WTC11 (cell line): ENCODE measurements around the gene TMEM212. TPM values are rescaled to one million over a fixed set of nuclear protein-coding genes. Genes with fewer than 3 reads are reported as not detected.

ENCODE experiments used
- ATAC-seq: fragments of 200-7000 bp; cut with Tn5 transposase; 2 replicates; pipeline ENCODE4 v1.10.0; 2021; ENCODE audit warnings: mild to moderate bottlenecking, moderate library complexity
- CTCF ChIA-PET: fragments of 300-600 bp; sonication (Branson Sonifier 250); formaldehyde crosslinking; loops from one replicate; lab custom pipeline; 2021; ENCODE audit warnings: antibody characterized with exemption; lab: Charles Lee
- POLR2A ChIA-PET: fragments of 350-600 bp; sonication (Branson Sonifier 250); formaldehyde crosslinking; loops from one replicate; lab custom pipeline; 2021; ENCODE audit warnings: antibody characterized with exemption; lab: Charles Lee
- DNase-seq: peaks from one replicate; pipeline ENCODE4 v3.0.0; 2021; ENCODE audit warnings: low spot score
- H3K27ac Mint-ChIP-seq: 2 replicates; pipeline ENCODE4 v1.8.0; 2021; ENCODE audit warnings: mixed read lengths
- H3K27me3 Mint-ChIP-seq: 2 replicates; pipeline ENCODE4 v1.8.0; 2021; ENCODE audit warnings: low read depth, mild to moderate bottlenecking, moderate library complexity, mixed read lengths
- H3K36me3 Mint-ChIP-seq: 2 replicates; pipeline ENCODE4 v1.8.0; 2021; ENCODE audit warnings: mixed read lengths
- H3K4me1 Mint-ChIP-seq: 2 replicates; pipeline ENCODE4 v1.8.0; 2022; ENCODE audit warnings: mixed read lengths
- H3K4me3 Mint-ChIP-seq: 2 replicates; pipeline ENCODE4 v1.8.0; 2021; ENCODE audit warnings: mild to moderate bottlenecking, moderate library complexity, mixed read lengths
- H3K9me3 Mint-ChIP-seq: 2 replicates; pipeline ENCODE4 v1.8.0; 2021; ENCODE audit warnings: mixed read lengths
- CREB1 ChIP-seq: sonication (generic); formaldehyde crosslinking; IDR thresholded peaks from 2 replicates; pipeline ENCODE4 v1.8.0; 2023; ENCODE audit warnings: mild to moderate bottlenecking, missing genetic modification reagents
- ELF4 ChIP-seq: sonication (generic); formaldehyde crosslinking; IDR thresholded peaks from 2 replicates; pipeline ENCODE4 v1.8.1; 2022; ENCODE audit warnings: low read depth, mild to moderate bottlenecking, moderate library complexity, missing genetic modification reagents
- EMX1 ChIP-seq: fragments of 250-450 bp; sonication (Bioruptor Pico); IDR thresholded peaks from 2 replicates; pipeline ENCODE4 v1.8.0; 2021; ENCODE audit warnings: mild to moderate bottlenecking
- FOXP1 ChIP-seq: sonication (generic); formaldehyde crosslinking; IDR thresholded peaks from 2 replicates; pipeline ENCODE4 v1.8.0; 2022; ENCODE audit warnings: missing genetic modification reagents, mild to moderate bottlenecking, moderate library complexity, borderline replicate concordance
- GABPB1 ChIP-seq: sonication (generic); formaldehyde crosslinking; IDR thresholded peaks from 2 replicates; pipeline ENCODE4 v1.8.1; 2023; ENCODE audit warnings: mild to moderate bottlenecking, missing genetic modification reagents
- GRHL2 ChIP-seq: fragments of 250-450 bp; sonication (Bioruptor Pico); IDR thresholded peaks from 2 replicates; pipeline ENCODE4 v1.8.0; 2022; ENCODE audit warnings: mild to moderate bottlenecking, moderate library complexity; ENCODE audit not compliant: insufficient replicate concordance, severe bottlenecking
- KAT7 ChIP-seq: sonication (generic); formaldehyde crosslinking; IDR thresholded peaks from 2 replicates; pipeline ENCODE4 v1.8.1; 2023; ENCODE audit warnings: missing genetic modification reagents, mild to moderate bottlenecking, borderline replicate concordance
- NR1H2 ChIP-seq: sonication (generic); formaldehyde crosslinking; IDR thresholded peaks from 2 replicates; pipeline ENCODE4 v1.9.0; 2021; ENCODE audit warnings: mild to moderate bottlenecking, moderate library complexity, missing genetic modification reagents
- OVOL2 ChIP-seq: fragments of 250-450 bp; sonication (Bioruptor Pico); IDR thresholded peaks from 2 replicates; pipeline ENCODE4 v1.9.0; 2021; ENCODE audit warnings: mild to moderate bottlenecking, borderline replicate concordance
- PRRX2 ChIP-seq: fragments of 250-450 bp; sonication (Bioruptor Pico); IDR thresholded peaks from 2 replicates; pipeline ENCODE4 v1.8.0; 2021; ENCODE audit warnings: mild to moderate bottlenecking
- SOX15 ChIP-seq: fragments of 250-450 bp; sonication (Bioruptor Pico); IDR thresholded peaks from 2 replicates; pipeline ENCODE4 v1.9.0; 2021; ENCODE audit warnings: mild to moderate bottlenecking
- SP1 ChIP-seq: sonication (generic); formaldehyde crosslinking; conservative IDR thresholded peaks from 2 replicates; pipeline ENCODE4 v1.8.1; 2022; ENCODE audit warnings: missing genetic modification reagents
- ZNF219 ChIP-seq: sonication (generic); formaldehyde crosslinking; IDR thresholded peaks from 2 replicates; pipeline ENCODE4 v1.8.0; 2023; ENCODE audit warnings: missing genetic modification reagents, mild to moderate bottlenecking, borderline replicate concordance
- ZNF396 ChIP-seq: fragments of 250-450 bp; sonication (Bioruptor Pico); IDR thresholded peaks from 2 replicates; pipeline ENCODE4 v1.8.0; 2021; ENCODE audit warnings: mild to moderate bottlenecking, moderate library complexity, borderline replicate concordance
- ZNF671 ChIP-seq: fragments of 250-450 bp; sonication (Bioruptor Pico); IDR thresholded peaks from 2 replicates; pipeline ENCODE4 v1.8.0; 2021; ENCODE audit warnings: mild to moderate bottlenecking
- total RNA-seq: library from RNA; stranded (reverse); gene quantifications from 3 replicates; pipeline ENCODE4 v1.2.3, GENCODE V29; 2021
- TF ChIP-seq, protein P1 (sequence below): sonication (generic); formaldehyde crosslinking; IDR thresholded peaks from 2 replicates; pipeline ENCODE4 v1.8.1; 2022; ENCODE audit warnings: mild to moderate bottlenecking, moderate library complexity, missing genetic modification reagents
- TF ChIP-seq, protein P2 (sequence below): sonication (generic); formaldehyde crosslinking; IDR thresholded peaks from 2 replicates; pipeline ENCODE4 v1.8.0; 2023; ENCODE audit warnings: mild to moderate bottlenecking, missing genetic modification reagents
- TF ChIP-seq, protein P3 (sequence below): fragments of 250-450 bp; sonication (Bioruptor Pico); IDR thresholded peaks from 2 replicates; pipeline ENCODE4 v1.9.0; 2021; ENCODE audit warnings: mild to moderate bottlenecking
- TF ChIP-seq, protein P4 (sequence below): sonication (generic); formaldehyde crosslinking; IDR thresholded peaks from 2 replicates; pipeline ENCODE4 v1.8.0; 2023; ENCODE audit warnings: missing genetic modification reagents, mild to moderate bottlenecking, borderline replicate concordance
- TF ChIP-seq, protein P5 (sequence below): sonication (generic); formaldehyde crosslinking; IDR thresholded peaks from 2 replicates; pipeline ENCODE4 v1.8.1; 2023; ENCODE audit warnings: mild to moderate bottlenecking, moderate library complexity, missing genetic modification reagents
- TF ChIP-seq, protein P6 (sequence below): sonication (generic); formaldehyde crosslinking; IDR thresholded peaks from 2 replicates; pipeline ENCODE4 v1.8.1; 2022; ENCODE audit warnings: low read depth, missing genetic modification reagents, borderline replicate concordance
- TF ChIP-seq, protein P7 (sequence below): sonication (generic); formaldehyde crosslinking; IDR thresholded peaks from 2 replicates; pipeline ENCODE4 v1.8.0; 2022; ENCODE audit warnings: mild to moderate bottlenecking, missing genetic modification reagents

TMEM212 gene
- total RNA-seq, 1 experiment from 2014 or later, result not detected

DNA sequence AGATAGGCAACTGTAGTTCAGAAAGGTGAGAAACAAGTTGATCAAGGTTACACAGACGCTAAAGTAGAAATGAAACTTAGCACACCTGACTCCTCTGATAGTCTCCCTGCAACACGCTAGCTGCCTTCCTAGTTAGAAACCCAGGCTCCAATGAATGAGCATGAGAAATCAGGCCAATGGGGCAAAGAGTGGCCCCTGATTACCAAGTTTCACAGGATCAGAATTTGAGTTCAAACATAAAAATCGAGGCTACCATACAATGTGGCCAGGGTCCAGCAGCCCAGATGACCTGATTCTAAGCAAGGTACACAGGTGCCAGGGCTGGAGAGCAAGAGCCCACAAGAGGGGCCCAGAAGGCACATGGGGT lies 40.6 kb upstream of the TMEM212 start:
- POLR2A ChIA-PET, result no interaction called here
- ATAC-seq (no peak), DNase-seq (no peak)
- Mint-ChIP-seq H3K9me3 (no peaks in the 10 kb centered on the region; the same call in 1 of the 2 replicates), H3K27ac (no peak overlapping the region), H3K27me3 (peaks cover under 1% of the 10 kb centered on the region; the same call in 1 of the 2 replicates), H3K36me3 (no peaks in the 10 kb centered on the region), H3K4me3 (no peak overlapping the region), H3K4me1 (peaks cover 10% of the 10 kb centered on the region)
- no peak for TF ChIP-seq KAT7 (CRISPR knock-in tag)
- no peak for TF ChIP-seq NR1H2 (CRISPR knock-in tag)
- no peak for TF ChIP-seq ZNF219 (CRISPR knock-in tag)
- TF ChIP-seq, protein P1, sequence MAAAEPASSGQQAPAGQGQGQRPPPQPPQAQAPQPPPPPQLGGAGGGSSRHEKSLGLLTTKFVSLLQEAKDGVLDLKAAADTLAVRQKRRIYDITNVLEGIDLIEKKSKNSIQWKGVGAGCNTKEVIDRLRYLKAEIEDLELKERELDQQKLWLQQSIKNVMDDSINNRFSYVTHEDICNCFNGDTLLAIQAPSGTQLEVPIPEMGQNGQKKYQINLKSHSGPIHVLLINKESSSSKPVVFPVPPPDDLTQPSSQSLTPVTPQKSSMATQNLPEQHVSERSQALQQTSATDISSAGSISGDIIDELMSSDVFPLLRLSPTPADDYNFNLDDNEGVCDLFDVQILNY (CRISPR knock-in tag), result no peak
- no peak for TF ChIP-seq SOX15
- TF ChIP-seq PRRX2 (CRISPR knock-in tag), result no peak
- TF ChIP-seq, protein P2, sequence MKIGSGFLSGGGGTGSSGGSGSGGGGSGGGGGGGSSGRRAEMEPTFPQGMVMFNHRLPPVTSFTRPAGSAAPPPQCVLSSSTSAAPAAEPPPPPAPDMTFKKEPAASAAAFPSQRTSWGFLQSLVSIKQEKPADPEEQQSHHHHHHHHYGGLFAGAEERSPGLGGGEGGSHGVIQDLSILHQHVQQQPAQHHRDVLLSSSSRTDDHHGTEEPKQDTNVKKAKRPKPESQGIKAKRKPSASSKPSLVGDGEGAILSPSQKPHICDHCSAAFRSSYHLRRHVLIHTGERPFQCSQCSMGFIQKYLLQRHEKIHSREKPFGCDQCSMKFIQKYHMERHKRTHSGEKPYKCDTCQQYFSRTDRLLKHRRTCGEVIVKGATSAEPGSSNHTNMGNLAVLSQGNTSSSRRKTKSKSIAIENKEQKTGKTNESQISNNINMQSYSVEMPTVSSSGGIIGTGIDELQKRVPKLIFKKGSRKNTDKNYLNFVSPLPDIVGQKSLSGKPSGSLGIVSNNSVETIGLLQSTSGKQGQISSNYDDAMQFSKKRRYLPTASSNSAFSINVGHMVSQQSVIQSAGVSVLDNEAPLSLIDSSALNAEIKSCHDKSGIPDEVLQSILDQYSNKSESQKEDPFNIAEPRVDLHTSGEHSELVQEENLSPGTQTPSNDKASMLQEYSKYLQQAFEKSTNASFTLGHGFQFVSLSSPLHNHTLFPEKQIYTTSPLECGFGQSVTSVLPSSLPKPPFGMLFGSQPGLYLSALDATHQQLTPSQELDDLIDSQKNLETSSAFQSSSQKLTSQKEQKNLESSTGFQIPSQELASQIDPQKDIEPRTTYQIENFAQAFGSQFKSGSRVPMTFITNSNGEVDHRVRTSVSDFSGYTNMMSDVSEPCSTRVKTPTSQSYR, result no peak
- TF ChIP-seq, protein P3, sequence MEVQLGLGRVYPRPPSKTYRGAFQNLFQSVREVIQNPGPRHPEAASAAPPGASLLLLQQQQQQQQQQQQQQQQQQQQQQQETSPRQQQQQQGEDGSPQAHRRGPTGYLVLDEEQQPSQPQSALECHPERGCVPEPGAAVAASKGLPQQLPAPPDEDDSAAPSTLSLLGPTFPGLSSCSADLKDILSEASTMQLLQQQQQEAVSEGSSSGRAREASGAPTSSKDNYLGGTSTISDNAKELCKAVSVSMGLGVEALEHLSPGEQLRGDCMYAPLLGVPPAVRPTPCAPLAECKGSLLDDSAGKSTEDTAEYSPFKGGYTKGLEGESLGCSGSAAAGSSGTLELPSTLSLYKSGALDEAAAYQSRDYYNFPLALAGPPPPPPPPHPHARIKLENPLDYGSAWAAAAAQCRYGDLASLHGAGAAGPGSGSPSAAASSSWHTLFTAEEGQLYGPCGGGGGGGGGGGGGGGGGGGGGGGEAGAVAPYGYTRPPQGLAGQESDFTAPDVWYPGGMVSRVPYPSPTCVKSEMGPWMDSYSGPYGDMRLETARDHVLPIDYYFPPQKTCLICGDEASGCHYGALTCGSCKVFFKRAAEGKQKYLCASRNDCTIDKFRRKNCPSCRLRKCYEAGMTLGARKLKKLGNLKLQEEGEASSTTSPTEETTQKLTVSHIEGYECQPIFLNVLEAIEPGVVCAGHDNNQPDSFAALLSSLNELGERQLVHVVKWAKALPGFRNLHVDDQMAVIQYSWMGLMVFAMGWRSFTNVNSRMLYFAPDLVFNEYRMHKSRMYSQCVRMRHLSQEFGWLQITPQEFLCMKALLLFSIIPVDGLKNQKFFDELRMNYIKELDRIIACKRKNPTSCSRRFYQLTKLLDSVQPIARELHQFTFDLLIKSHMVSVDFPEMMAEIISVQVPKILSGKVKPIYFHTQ (CRISPR knock-in tag), result no peak
- no peak for TF ChIP-seq ZNF671 (CRISPR knock-in tag)
- TF ChIP-seq, protein P4, sequence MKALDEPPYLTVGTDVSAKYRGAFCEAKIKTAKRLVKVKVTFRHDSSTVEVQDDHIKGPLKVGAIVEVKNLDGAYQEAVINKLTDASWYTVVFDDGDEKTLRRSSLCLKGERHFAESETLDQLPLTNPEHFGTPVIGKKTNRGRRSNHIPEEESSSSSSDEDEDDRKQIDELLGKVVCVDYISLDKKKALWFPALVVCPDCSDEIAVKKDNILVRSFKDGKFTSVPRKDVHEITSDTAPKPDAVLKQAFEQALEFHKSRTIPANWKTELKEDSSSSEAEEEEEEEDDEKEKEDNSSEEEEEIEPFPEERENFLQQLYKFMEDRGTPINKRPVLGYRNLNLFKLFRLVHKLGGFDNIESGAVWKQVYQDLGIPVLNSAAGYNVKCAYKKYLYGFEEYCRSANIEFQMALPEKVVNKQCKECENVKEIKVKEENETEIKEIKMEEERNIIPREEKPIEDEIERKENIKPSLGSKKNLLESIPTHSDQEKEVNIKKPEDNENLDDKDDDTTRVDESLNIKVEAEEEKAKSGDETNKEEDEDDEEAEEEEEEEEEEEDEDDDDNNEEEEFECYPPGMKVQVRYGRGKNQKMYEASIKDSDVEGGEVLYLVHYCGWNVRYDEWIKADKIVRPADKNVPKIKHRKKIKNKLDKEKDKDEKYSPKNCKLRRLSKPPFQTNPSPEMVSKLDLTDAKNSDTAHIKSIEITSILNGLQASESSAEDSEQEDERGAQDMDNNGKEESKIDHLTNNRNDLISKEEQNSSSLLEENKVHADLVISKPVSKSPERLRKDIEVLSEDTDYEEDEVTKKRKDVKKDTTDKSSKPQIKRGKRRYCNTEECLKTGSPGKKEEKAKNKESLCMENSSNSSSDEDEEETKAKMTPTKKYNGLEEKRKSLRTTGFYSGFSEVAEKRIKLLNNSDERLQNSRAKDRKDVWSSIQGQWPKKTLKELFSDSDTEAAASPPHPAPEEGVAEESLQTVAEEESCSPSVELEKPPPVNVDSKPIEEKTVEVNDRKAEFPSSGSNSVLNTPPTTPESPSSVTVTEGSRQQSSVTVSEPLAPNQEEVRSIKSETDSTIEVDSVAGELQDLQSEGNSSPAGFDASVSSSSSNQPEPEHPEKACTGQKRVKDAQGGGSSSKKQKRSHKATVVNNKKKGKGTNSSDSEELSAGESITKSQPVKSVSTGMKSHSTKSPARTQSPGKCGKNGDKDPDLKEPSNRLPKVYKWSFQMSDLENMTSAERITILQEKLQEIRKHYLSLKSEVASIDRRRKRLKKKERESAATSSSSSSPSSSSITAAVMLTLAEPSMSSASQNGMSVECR (CRISPR knock-in tag), result no peak
- no peak for TF ChIP-seq OVOL2
- CTCF ChIA-PET, result no interaction called here

DNA sequence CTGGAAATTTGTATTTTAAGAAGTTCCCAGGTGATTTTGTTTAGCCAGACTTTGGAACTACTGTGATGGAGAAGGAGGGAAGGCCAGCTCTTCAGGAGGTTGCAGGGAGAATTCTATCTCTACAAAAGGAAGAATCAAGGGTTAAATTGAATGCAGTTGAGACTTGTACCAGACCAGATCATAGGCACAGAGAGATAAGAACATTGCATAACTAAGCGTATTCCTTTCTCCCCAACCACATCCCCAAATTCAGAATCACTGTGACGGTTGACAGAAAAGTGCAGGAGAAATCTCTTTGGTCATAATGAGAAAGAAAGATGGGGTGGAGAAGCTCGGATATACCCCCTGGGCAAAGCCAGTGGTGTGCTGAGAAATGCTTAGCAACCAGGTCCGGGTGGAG lies 40.1 kb upstream of the TMEM212 start:
- POLR2A ChIA-PET, result no interaction called here
- CTCF ChIA-PET, result no interaction called here
- Mint-ChIP-seq H3K9me3 (no peaks in the 10 kb centered on the region; the same call in 1 of the 2 replicates), H3K27ac (no peak overlapping the region)
- TF ChIP-seq, protein P5, sequence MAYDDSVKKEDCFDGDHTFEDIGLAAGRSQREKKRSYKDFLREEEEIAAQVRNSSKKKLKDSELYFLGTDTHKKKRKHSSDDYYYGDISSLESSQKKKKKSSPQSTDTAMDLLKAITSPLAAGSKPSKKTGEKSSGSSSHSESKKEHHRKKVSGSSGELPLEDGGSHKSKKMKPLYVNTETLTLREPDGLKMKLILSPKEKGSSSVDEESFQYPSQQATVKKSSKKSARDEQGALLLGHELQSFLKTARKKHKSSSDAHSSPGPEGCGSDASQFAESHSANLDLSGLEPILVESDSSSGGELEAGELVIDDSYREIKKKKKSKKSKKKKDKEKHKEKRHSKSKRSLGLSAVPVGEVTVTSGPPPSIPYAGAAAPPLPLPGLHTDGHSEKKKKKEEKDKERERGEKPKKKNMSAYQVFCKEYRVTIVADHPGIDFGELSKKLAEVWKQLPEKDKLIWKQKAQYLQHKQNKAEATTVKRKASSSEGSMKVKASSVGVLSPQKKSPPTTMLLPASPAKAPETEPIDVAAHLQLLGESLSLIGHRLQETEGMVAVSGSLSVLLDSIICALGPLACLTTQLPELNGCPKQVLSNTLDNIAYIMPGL (CRISPR knock-in tag), result no peak
- no peak for TF ChIP-seq ELF4 (CRISPR knock-in tag)
- TF ChIP-seq SP1 (CRISPR knock-in tag), result no peak
- TF ChIP-seq EMX1 (CRISPR knock-in tag), result no peak
- no peak for TF ChIP-seq GRHL2 (CRISPR knock-in tag)
- TF ChIP-seq GABPB1, result no peak
- TF ChIP-seq ZNF396 (CRISPR knock-in tag), result no peak
- TF ChIP-seq FOXP1 (CRISPR knock-in tag), result no peak
- TF ChIP-seq, protein P6, sequence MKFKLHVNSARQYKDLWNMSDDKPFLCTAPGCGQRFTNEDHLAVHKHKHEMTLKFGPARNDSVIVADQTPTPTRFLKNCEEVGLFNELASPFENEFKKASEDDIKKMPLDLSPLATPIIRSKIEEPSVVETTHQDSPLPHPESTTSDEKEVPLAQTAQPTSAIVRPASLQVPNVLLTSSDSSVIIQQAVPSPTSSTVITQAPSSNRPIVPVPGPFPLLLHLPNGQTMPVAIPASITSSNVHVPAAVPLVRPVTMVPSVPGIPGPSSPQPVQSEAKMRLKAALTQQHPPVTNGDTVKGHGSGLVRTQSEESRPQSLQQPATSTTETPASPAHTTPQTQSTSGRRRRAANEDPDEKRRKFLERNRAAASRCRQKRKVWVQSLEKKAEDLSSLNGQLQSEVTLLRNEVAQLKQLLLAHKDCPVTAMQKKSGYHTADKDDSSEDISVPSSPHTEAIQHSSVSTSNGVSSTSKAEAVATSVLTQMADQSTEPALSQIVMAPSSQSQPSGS (CRISPR knock-in tag), result no peak
- TF ChIP-seq CREB1, result no peak
- TF ChIP-seq, protein P7, sequence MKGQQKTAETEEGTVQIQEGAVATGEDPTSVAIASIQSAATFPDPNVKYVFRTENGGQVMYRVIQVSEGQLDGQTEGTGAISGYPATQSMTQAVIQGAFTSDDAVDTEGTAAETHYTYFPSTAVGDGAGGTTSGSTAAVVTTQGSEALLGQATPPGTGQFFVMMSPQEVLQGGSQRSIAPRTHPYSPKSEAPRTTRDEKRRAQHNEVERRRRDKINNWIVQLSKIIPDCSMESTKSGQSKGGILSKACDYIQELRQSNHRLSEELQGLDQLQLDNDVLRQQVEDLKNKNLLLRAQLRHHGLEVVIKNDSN (CRISPR knock-in tag), result no peak
- TF ChIP-seq, all 79 proteins: peak for 0
- H3K4me1 Mint-ChIP-seq, result peaks cover 6% of the 10 kb centered on the region
- DNase-seq, result no peak
- H3K36me3 Mint-ChIP-seq, result no peaks in the 10 kb centered on the region
- no peak for ATAC-seq
- H3K4me3 Mint-ChIP-seq, result no peak overlapping the region
- H3K27me3 Mint-ChIP-seq, result peaks cover 4% of the 10 kb centered on the region
